ENCODE measurements around the gene DMC1.
"Not testable (repeated sequence)": the region's sequence is repeated elsewhere in the genome, so short reads cannot be mapped to it uniquely, and the experiment has no call there.

The DMC1 gene

DNA sequence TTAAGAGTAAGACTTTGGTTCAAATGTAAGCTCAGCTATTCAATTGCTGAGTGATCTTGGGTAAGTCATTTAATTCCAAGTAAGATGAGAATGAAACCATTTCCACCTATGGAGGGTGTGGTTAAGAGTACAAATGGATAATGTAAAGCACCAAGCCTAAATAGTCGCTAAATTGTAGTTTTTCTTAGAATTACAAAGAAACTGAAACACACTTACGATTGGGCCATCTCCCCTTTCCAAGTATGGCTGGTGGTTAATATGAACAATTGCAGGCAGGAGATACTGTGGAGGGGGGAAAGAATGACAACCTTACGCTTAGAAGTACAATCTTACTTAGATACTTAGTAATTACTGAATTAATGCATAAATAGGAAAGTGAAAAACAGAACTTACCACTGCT, 72.1 kb downstream of the DMC1 start:
- peak; percentile 37 for DNase-seq

GRCh38 chr22:38494939-38495338, 75.0 kb downstream of the DMC1 start:
- DNase-seq: no peak

GRCh38 chr22:38494498-38494897, 75.5 kb downstream of the DMC1 start:
- no peak for DNase-seq

- DNase-seq: no peak
Observed at GRCh38 chr22:38491707-38492348, 78.2 kb downstream of the DMC1 start.

GRCh38 chr22:38490915-38491314, 79.1 kb downstream of the DMC1 start:
- no peak for DNase-seq

DNA sequence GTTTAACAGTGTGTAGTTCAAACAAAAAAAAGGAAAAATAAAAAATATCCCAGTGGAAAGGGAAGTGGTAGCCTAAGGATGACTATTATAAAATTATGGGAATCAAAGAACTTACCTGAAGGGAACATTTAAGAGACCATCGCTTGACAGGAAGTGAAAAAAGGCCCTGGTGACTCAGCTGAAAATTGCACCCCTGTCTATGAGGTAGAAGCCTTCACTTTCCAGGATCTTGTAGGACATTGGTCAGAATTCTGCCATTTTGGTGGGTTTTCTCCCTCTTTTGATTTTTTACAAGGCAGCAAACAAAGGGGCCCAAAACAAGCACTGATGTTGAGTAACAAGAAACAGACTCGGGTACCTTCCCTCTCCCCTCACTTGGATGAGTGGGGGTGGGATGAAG, 79.5 kb downstream of the DMC1 start:
- DNase-seq: no peak

GRCh38 chr22:38489561-38490145, 80.3 kb downstream of the DMC1 start:
- DNase-seq: no peak

GRCh38 chr22:38489142-38489541, 80.8 kb downstream of the DMC1 start:
- DNase-seq: no peak

- no peak for DNase-seq
Observed at GRCh38 chr22:38487946-38488345, 82.0 kb downstream of the DMC1 start.

GRCh38 chr22:38485783-38486182, 84.2 kb downstream of the DMC1 start:
- DNase-seq: no peak

DNA sequence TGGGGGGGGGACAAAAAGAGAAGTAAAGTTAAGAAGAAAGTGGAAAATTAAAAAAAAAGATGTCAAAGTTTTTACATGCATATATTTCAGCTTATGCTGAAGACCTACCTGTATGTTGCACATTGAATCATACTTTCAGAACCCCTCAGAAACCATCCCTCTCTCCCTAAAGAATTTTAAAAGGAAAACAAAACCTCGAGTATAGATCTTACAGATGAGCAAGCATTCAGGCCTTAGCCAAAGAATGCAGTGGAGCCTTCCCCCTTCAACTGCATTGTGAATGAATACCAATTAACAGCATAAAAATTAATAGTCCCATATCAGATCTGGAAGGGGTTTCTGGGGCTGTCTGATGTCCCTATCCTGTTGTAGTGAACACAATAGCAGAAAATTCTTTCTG, 85.7 kb downstream of the DMC1 start:
- no peak for DNase-seq

GRCh38 chr22:38482662-38483308, 87.2 kb downstream of the DMC1 start:
- no peak for DNase-seq

DNA sequence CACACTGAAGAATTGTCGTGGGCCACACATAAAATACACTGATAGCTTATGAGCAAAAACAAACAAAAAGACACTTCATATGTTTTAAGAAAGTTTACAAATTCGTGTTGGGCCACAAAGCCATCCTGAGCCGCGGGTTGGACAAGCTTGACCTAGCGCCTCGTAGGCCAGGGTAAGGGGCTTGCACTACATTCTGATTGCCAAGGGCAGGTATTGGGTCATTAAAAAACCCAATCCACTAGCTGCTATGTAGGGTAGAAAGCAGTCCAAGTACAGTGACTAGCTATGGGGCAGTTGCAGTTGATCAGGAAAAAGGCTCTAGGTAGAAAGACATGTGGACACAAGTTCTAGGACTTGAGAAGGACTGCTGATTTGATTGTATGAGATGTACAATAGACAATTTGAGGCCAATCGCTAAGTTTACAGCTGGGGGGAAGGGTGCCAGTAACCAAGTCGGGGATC, 88.1 kb downstream of the DMC1 start:
- no peak for DNase-seq

DNA sequence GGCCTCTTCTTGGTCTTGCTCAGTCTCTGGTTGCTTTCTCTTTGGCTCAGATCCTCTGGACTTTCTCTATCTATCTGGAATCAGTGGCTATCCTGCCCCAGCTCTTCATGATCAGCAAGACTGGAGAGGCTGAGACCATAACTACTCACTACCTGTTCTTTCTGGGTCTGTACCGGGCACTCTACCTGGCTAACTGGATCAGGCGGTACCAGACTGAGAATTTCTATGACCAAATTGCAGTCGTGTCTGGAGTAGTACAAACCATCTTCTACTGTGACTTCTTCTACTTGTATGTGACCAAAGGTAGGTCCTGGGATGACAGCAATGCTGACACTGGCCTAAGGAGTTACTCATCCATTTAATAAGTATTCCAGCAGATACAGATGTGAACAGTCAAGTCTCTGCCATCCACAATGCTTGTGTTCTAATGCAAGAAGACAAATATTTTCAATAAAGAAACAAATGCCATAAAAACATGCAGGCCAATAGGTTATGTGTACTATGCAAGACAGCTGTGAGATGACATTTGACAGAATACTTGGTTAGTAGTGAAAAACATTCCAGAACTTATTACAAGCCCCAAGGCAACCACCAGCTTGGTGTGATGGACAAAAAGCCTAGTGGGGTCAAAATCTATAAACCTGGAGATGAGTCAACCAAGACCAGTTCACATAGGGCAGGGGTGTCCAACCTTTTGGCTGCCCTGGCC, 88.7 kb downstream of the DMC1 start:
- no peak for DNase-seq

- no peak for DNase-seq
Observed at GRCh38 chr22:38479096-38479837, 90.7 kb downstream of the DMC1 start.

DNA sequence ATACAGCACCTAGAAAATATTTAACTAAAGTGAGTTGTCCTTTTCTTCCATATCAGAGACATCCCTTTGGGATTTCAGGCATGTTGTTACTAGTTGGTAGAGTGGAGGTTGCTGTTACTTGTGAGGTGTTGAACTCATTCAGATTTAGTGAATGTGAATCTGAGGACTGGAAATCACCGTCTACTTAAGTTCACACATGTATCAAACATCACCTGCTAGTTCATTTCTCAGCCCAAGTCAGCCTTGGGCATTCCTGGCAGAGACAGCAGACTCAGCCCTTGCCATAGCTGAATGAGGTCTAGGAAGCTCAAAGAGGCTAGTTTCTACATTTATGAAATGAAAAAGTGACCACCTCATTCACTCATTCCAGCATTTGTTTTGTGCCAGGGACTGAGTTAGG, 92.4 kb downstream of the DMC1 start:
- DNase-seq: no peak

GRCh38 chr22:38474003-38474607, 95.9 kb downstream of the DMC1 start:
- DNase-seq: no peak

- no peak for DNase-seq
Observed at GRCh38 chr22:38471237-38471636, 98.7 kb downstream of the DMC1 start.

- not testable (repeated sequence) for DNase-seq
Observed at GRCh38 chr22:38470179-38470578, 99.8 kb downstream of the DMC1 start.

GRCh38 chr22:38469306-38469781, 100.6 kb downstream of the DMC1 start:
- DNase-seq: no peak
